PC-9 (cell line): ENCODE data around the gene NXNL1.

ENCODE experiments used
- EZH2 ChIP-seq: fragments of 200-600 bp; sonication (generic); IDR thresholded peaks from 2 replicates; pipeline ENCODE4 v1.8.0; 2017; ENCODE audit warnings: antibody characterized with exemption, low read depth
- TF ChIP-seq, protein P1 (sequence below): fragments of 200-600 bp; sonication (generic); conservative IDR thresholded peaks from 2 replicates; pipeline ENCODE4 v1.6.1; 2017; ENCODE audit warnings: mixed run types, antibody characterized with exemption, mild to moderate bottlenecking, moderate library complexity

DNA sequence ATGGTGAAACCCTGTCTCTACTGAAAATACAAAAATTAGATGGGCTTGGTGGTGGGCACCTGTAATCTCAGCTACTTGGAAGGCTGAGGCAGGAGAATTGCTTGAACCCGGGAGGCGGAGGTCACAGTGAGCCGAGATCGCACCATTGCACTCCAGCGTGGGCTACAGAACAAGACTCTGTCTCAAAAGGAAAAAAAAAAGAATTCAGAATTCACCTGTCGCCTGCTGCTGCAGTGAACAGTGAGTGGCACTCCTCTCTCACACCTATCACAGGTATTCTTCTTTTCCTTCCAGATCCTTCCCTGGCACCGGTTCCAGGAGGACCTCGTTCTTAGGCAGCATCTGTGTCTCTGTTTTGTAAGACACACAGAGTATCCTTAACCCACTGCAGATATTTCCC, 46.6 kb downstream of the NXNL1 start:
- no peak for TF ChIP-seq EZH2
- TF ChIP-seq, protein P1, sequence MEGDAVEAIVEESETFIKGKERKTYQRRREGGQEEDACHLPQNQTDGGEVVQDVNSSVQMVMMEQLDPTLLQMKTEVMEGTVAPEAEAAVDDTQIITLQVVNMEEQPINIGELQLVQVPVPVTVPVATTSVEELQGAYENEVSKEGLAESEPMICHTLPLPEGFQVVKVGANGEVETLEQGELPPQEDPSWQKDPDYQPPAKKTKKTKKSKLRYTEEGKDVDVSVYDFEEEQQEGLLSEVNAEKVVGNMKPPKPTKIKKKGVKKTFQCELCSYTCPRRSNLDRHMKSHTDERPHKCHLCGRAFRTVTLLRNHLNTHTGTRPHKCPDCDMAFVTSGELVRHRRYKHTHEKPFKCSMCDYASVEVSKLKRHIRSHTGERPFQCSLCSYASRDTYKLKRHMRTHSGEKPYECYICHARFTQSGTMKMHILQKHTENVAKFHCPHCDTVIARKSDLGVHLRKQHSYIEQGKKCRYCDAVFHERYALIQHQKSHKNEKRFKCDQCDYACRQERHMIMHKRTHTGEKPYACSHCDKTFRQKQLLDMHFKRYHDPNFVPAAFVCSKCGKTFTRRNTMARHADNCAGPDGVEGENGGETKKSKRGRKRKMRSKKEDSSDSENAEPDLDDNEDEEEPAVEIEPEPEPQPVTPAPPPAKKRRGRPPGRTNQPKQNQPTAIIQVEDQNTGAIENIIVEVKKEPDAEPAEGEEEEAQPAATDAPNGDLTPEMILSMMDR, result no peak
